GM23338 (cell line): ENCODE results near the gene SRSF4.

Experiments
- CREB1 ChIP-seq: fragments of 250-450 bp; sonication (Bioruptor Pico); IDR thresholded peaks from 2 replicates; pipeline ENCODE4 v1.5.0; 2020; ENCODE audit warnings: low read depth, mild to moderate bottlenecking, moderate library complexity
- EZH2 ChIP-seq: fragments of 200-600 bp; sonication (generic); IDR thresholded peaks from one replicate; pipeline ENCODE4 v1.8.0; 2017; ENCODE audit warnings: antibody characterized with exemption, mild to moderate bottlenecking, low read depth; ENCODE audit not compliant: unreplicated experiment
- EZH2phosphoT487 ChIP-seq: fragments of 200-600 bp; sonication (generic); IDR thresholded peaks from one replicate; pipeline ENCODE4 v1.8.1; 2018; ENCODE audit warnings: antibody characterized with exemption; ENCODE audit not compliant: unreplicated experiment
- JUNB ChIP-seq: IDR thresholded peaks from one replicate; pipeline ENCODE4 v1.6.1; 2016; ENCODE audit warnings: antibody characterized with exemption; ENCODE audit not compliant: unreplicated experiment
- NANOG ChIP-seq: IDR thresholded peaks from 2 replicates; pipeline ENCODE4 v1.6.1; 2016; ENCODE audit warnings: antibody characterized with exemption, borderline replicate concordance
- POLR2AphosphoS5 ChIP-seq: IDR thresholded peaks from 2 replicates; pipeline ENCODE4 v1.6.1; 2016; ENCODE audit warnings: antibody characterized with exemption, low read depth
- ZNF114 ChIP-seq: fragments of 250-450 bp; sonication (Bioruptor Pico); IDR thresholded peaks from 2 replicates; pipeline ENCODE4 v1.5.0; 2020; ENCODE audit warnings: mild to moderate bottlenecking, moderate library complexity
- ZNF331 ChIP-seq: fragments of 250-450 bp; sonication (Bioruptor Pico); IDR thresholded peaks from 2 replicates; pipeline ENCODE4 v1.5.0; 2020; ENCODE audit warnings: low read depth, mild to moderate bottlenecking, moderate library complexity
- TF ChIP-seq, protein P1 (sequence below), 2 experiments: fragments of 200-600 bp in 1 of 2; sonication (generic) in 1 of 2; conservative IDR thresholded peaks; 2 replicates each; pipeline versions ENCODE4 v1.5.1 to v1.6.1; 2016 to 2017; ENCODE audit warnings: antibody characterized with exemption in 2 of 2, low read depth in 2 of 2, mild to moderate bottlenecking in 2 of 2, moderate library complexity in 1 of 2
- TF ChIP-seq, protein P2 (sequence below): IDR thresholded peaks from one replicate; pipeline ENCODE4 v1.6.1; 2018; ENCODE audit warnings: antibody characterized with exemption; ENCODE audit not compliant: unreplicated experiment
- TF ChIP-seq, protein P3 (sequence below): IDR thresholded peaks from 2 replicates; pipeline ENCODE4 v1.6.1; 2016; ENCODE audit warnings: antibody characterized with exemption
- TF ChIP-seq, protein P4 (sequence below): fragments of 250-450 bp; sonication (Bioruptor Pico); IDR thresholded peaks from 2 replicates; pipeline ENCODE4 v1.5.0; 2020; ENCODE audit warnings: mild to moderate bottlenecking, moderate library complexity

GRCh38 chr1:29136391-29136915 lies 45.2 kb downstream of the SRSF4 start:
- TF ChIP-seq EZH2 (no peak), EZH2phosphoT487 (no peak), POLR2AphosphoS5 (no peak), NANOG (no peak), ZNF114 (CRISPR knock-in tag) (no peak), JUNB (no peak), CREB1 (CRISPR knock-in tag) (no peak), ZNF331 (no peak)
- TF ChIP-seq, protein P1, sequence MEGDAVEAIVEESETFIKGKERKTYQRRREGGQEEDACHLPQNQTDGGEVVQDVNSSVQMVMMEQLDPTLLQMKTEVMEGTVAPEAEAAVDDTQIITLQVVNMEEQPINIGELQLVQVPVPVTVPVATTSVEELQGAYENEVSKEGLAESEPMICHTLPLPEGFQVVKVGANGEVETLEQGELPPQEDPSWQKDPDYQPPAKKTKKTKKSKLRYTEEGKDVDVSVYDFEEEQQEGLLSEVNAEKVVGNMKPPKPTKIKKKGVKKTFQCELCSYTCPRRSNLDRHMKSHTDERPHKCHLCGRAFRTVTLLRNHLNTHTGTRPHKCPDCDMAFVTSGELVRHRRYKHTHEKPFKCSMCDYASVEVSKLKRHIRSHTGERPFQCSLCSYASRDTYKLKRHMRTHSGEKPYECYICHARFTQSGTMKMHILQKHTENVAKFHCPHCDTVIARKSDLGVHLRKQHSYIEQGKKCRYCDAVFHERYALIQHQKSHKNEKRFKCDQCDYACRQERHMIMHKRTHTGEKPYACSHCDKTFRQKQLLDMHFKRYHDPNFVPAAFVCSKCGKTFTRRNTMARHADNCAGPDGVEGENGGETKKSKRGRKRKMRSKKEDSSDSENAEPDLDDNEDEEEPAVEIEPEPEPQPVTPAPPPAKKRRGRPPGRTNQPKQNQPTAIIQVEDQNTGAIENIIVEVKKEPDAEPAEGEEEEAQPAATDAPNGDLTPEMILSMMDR (conservative IDR thresholded peaks at IDR 0.05; ENCODE audit: low read depth in 2 of 2), result no peak
- TF ChIP-seq, protein P2, sequence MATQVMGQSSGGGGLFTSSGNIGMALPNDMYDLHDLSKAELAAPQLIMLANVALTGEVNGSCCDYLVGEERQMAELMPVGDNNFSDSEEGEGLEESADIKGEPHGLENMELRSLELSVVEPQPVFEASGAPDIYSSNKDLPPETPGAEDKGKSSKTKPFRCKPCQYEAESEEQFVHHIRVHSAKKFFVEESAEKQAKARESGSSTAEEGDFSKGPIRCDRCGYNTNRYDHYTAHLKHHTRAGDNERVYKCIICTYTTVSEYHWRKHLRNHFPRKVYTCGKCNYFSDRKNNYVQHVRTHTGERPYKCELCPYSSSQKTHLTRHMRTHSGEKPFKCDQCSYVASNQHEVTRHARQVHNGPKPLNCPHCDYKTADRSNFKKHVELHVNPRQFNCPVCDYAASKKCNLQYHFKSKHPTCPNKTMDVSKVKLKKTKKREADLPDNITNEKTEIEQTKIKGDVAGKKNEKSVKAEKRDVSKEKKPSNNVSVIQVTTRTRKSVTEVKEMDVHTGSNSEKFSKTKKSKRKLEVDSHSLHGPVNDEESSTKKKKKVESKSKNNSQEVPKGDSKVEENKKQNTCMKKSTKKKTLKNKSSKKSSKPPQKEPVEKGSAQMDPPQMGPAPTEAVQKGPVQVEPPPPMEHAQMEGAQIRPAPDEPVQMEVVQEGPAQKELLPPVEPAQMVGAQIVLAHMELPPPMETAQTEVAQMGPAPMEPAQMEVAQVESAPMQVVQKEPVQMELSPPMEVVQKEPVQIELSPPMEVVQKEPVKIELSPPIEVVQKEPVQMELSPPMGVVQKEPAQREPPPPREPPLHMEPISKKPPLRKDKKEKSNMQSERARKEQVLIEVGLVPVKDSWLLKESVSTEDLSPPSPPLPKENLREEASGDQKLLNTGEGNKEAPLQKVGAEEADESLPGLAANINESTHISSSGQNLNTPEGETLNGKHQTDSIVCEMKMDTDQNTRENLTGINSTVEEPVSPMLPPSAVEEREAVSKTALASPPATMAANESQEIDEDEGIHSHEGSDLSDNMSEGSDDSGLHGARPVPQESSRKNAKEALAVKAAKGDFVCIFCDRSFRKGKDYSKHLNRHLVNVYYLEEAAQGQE, result no peak
- TF ChIP-seq, protein P3, sequence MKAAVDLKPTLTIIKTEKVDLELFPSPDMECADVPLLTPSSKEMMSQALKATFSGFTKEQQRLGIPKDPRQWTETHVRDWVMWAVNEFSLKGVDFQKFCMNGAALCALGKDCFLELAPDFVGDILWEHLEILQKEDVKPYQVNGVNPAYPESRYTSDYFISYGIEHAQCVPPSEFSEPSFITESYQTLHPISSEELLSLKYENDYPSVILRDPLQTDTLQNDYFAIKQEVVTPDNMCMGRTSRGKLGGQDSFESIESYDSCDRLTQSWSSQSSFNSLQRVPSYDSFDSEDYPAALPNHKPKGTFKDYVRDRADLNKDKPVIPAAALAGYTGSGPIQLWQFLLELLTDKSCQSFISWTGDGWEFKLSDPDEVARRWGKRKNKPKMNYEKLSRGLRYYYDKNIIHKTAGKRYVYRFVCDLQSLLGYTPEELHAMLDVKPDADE, result no peak
- TF ChIP-seq, protein P4, sequence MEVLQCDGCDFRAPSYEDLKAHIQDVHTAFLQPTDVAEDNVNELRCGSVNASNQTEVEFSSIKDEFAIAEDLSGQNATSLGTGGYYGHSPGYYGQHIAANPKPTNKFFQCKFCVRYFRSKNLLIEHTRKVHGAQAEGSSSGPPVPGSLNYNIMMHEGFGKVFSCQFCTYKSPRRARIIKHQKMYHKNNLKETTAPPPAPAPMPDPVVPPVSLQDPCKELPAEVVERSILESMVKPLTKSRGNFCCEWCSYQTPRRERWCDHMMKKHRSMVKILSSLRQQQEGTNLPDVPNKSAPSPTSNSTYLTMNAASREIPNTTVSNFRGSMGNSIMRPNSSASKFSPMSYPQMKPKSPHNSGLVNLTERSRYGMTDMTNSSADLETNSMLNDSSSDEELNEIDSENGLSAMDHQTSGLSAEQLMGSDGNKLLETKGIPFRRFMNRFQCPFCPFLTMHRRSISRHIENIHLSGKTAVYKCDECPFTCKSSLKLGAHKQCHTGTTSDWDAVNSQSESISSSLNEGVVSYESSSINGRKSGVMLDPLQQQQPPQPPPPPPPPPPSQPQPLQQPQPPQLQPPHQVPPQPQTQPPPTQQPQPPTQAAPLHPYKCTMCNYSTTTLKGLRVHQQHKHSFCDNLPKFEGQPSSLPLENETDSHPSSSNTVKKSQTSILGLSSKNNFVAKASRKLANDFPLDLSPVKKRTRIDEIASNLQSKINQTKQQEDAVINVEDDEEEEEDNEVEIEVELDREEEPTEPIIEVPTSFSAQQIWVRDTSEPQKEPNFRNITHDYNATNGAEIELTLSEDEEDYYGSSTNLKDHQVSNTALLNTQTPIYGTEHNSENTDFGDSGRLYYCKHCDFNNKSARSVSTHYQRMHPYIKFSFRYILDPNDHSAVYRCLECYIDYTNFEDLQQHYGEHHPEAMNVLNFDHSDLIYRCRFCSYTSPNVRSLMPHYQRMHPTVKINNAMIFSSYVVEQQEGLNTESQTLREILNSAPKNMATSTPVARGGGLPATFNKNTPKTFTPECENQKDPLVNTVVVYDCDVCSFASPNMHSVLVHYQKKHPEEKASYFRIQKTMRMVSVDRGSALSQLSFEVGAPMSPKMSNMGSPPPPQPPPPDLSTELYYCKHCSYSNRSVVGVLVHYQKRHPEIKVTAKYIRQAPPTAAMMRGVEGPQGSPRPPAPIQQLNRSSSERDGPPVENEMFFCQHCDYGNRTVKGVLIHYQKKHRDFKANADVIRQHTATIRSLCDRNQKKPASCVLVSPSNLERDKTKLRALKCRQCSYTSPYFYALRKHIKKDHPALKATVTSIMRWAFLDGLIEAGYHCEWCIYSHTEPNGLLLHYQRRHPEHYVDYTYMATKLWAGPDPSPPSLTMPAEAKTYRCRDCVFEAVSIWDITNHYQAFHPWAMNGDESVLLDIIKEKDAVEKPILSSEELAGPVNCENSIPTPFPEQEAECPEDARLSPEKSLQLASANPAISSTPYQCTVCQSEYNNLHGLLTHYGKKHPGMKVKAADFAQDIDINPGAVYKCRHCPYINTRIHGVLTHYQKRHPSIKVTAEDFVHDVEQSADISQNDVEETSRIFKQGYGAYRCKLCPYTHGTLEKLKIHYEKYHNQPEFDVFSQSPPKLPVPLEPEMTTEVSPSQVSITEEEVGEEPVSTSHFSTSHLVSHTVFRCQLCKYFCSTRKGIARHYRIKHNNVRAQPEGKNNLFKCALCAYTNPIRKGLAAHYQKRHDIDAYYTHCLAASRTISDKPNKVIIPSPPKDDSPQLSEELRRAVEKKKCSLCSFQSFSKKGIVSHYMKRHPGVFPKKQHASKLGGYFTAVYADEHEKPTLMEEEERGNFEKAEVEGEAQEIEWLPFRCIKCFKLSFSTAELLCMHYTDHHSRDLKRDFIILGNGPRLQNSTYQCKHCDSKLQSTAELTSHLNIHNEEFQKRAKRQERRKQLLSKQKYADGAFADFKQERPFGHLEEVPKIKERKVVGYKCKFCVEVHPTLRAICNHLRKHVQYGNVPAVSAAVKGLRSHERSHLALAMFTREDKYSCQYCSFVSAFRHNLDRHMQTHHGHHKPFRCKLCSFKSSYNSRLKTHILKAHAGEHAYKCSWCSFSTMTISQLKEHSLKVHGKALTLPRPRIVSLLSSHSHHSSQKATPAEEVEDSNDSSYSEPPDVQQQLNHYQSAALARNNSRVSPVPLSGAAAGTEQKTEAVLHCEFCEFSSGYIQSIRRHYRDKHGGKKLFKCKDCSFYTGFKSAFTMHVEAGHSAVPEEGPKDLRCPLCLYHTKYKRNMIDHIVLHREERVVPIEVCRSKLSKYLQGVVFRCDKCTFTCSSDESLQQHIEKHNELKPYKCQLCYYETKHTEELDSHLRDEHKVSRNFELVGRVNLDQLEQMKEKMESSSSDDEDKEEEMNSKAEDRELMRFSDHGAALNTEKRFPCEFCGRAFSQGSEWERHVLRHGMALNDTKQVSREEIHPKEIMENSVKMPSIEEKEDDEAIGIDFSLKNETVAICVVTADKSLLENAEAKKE (CRISPR knock-in tag), result no peak
